ENCODE measurements around the gene SCO2.

The SCO2 gene

GRCh38 chr22:50563413-50564160, 38.2 kb upstream of the SCO2 start:
- DNase-seq (ENCODE audit: low spot score in 2 of 2): no peak
- peak overlapping the region; percentile 86 for H3K4me3 Mint-ChIP-seq
- no peaks in the 10 kb centered on the region for H3K9me3 Mint-ChIP-seq
- H3K27ac Mint-ChIP-seq (ENCODE audit: low read depth): peak overlapping the region; percentile 56
- peaks cover 4% of the 10 kb centered on the region for H3K36me3 Mint-ChIP-seq (ENCODE audit: insufficient read depth)
- H3K4me1 Mint-ChIP-seq: peaks cover 24% of the 10 kb centered on the region
- H3K27me3 Mint-ChIP-seq: no peaks in the 10 kb centered on the region
- ATAC-seq (replicated peaks; ENCODE audit: extremely low read depth, poor library complexity, severe bottlenecking): no peak

DNA sequence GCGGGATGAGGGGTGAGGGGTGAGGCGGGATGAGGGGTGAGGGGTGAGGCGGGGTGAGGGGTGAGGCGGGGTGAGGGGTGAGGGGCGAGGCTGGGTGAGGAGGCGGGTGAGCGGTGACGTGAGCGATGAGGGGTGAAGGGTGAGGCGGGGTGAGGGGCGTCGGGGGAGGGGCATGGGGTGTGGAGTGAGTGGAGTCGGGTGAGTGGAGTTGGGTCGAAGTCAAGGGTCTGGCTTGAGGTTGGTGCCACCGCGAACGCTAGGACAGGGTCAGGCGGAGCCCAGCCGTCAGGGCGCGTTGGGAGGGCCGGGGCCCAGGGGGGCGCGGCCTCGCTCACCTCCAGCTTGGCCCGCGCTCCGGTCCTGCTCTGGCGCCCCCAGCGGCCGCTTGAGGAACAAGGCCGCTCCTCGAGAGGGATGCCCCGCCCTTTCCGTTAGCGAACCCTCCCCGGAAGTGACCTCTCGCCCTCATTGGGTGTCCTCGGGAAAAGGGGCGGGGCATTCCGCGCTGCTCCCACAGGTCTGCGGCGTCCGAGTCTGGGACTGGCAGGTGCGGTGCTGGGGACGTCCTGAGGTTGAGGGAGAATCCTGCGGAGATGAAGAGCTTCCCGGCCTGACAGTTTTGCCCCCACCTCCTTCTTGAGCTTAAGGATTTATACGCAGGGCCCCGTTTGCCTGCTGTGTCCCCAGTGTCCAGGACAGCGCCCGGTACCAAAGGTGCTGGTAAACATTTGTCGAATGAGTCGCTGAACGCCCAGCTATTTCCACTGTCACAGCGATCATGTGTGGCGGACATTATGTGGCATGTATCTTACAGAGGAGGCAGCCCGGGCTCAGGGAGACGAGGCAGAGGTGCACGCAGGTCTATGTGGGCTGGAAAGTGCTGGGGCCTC, 37.4 kb upstream of the SCO2 start, which contains the start of gene SYCE3:
SYCE3 (minus strand) TSS at position 397 of the 890 bp plus-strand sequence. CDS start 6,514 bp downstream, outside the sequence.
- peak; percentile 95 to 98 for DNase-seq (ENCODE audit: low spot score in 2 of 2)
- peak within 1 kb of the TSS; percentile 93 for H3K27ac Mint-ChIP-seq (ENCODE audit: low read depth)
- H3K4me3 Mint-ChIP-seq: peak within 1 kb of the TSS; percentile 86
- peaks cover 24% of the 10 kb centered on the region for H3K4me1 Mint-ChIP-seq
- no peaks in the 10 kb centered on the region for H3K27me3 Mint-ChIP-seq
- no peaks in the 10 kb centered on the region for H3K9me3 Mint-ChIP-seq
- peak; percentile 90 for ATAC-seq (replicated peaks; ENCODE audit: extremely low read depth, poor library complexity, severe bottlenecking)
- H3K36me3 Mint-ChIP-seq (ENCODE audit: insufficient read depth): peaks cover 3% of the 10 kb centered on the region

DNA sequence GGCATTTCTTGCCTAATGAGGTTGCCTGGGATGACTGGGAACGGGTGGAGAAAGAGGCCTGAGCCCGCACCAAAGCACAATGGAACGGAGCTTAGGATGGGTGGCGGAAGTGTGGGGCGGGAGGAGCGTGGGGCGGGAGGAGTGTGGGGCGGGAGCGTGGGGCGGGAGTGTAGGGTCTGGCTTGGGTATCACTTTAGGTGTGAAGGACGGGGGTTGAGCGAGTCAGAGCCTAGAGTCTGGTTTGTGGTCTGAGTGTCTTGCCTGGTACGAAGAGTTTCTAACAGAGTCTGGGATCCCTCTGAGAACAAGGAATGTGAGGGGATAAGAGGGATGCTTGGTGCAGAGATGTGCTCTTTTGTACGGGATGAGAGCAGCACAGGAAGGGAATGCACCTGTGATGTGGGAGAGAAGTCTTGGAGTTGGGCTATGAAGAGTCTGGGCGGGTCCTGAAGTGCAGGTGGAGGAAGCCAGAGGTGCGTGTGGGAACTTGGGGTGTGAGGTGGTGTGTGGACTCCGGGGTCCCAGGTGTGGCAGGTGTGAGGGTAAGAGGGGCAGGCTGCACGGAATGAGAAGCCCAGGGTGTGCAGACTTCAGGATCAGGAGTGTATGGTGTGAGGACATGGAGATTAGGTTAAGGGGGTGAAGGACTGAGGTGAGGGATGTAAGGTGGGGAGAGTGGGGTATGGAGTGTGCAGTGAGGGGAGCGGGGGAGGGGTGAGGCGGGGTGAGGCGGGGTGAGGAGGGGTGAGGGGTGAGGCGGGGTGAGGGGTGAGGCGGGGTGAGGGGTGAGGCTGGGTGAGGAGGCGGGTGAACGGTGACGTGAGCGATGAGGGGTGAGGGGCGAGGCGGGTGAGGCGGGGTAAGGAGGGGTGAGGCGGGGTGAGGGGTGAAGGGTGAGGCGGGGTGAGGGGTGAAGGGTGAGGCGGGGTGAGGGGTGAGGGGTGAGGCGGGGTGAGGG, 36.3 kb upstream of the SCO2 start:
- H3K27me3 Mint-ChIP-seq: no peaks in the 10 kb centered on the region
- ATAC-seq (replicated peaks; ENCODE audit: extremely low read depth, poor library complexity, severe bottlenecking): peak; percentile 45
- peaks cover 3% of the 10 kb centered on the region for H3K36me3 Mint-ChIP-seq (ENCODE audit: insufficient read depth)

DNA sequence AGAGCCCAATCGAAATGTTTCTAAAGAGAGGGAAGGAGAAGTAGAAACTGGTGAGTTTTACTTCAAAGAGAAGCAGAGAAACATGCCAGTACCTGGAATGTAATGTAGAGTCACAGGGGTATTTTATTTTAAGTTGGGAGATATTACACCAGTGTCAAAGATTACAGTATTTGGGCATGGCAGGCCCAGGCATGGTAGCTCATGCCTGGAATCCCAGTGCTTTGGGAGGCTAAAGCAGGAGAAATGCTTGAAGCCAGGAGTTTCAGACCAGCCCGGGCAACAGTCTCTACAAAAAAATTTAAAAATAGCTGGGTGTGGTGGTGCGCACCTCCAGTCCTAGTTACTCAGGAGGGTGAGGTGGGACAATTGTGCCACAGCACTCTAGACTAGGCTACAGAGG, 34.6 kb upstream of the SCO2 start:
- peaks cover 6% of the 10 kb centered on the region for H3K36me3 Mint-ChIP-seq (ENCODE audit: insufficient read depth)

More for the DNA sequence above, 36.3 kb upstream of the SCO2 start:
- DNase-seq (ENCODE audit: low spot score in 2 of 2): no peak
- H3K27ac Mint-ChIP-seq (ENCODE audit: low read depth): peak overlapping the region; percentile 93
- H3K4me3 Mint-ChIP-seq: peak overlapping the region; percentile 68
- peaks cover 24% of the 10 kb centered on the region for H3K4me1 Mint-ChIP-seq
- H3K9me3 Mint-ChIP-seq: no peaks in the 10 kb centered on the region

GRCh38 chr22:50556703-50557102, 31.3 kb upstream of the SCO2 start:
- no peaks in the 10 kb centered on the region for H3K9me3 Mint-ChIP-seq
- DNase-seq (ENCODE audit: low spot score in 2 of 2) (no peak), ATAC-seq (replicated peaks; ENCODE audit: extremely low read depth, poor library complexity, severe bottlenecking) (no peak)
- no peaks in the 10 kb centered on the region for H3K27me3 Mint-ChIP-seq
- H3K27ac Mint-ChIP-seq (ENCODE audit: low read depth): no peak overlapping the region
- peaks cover 10% of the 10 kb centered on the region for H3K4me1 Mint-ChIP-seq
- peaks cover 3% of the 10 kb centered on the region for H3K36me3 Mint-ChIP-seq (ENCODE audit: insufficient read depth)
- H3K4me3 Mint-ChIP-seq: no peak overlapping the region

More for the DNA sequence above, 34.6 kb upstream of the SCO2 start:
- H3K9me3 Mint-ChIP-seq: no peaks in the 10 kb centered on the region
- no peak overlapping the region for H3K27ac Mint-ChIP-seq (ENCODE audit: low read depth)
- no peak overlapping the region for H3K4me3 Mint-ChIP-seq
- ATAC-seq (replicated peaks; ENCODE audit: extremely low read depth, poor library complexity, severe bottlenecking) (no peak), DNase-seq (ENCODE audit: low spot score in 2 of 2) (no peak)
- H3K27me3 Mint-ChIP-seq: no peaks in the 10 kb centered on the region
- H3K4me1 Mint-ChIP-seq: peaks cover 24% of the 10 kb centered on the region

DNA sequence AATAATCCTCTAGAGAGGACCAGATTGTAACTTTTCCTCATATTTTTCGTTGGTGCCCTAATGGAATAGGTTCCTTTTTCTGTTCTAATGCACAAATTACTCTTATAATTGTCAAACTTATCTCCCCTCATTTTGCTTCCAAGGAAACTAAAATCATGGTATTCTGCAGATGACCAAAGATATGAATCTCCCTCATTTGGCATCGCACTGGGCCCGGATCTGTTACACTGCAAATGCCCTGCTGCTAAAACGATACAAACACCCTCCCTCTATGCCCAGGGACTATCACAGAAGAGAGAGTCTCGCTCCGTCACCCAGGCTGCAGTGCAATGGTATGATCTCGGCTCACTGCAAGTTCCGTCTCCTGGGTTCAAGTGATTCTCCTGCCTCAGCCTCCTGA, 27.9 kb upstream of the SCO2 start:
- Mint-ChIP-seq H3K27me3 (no peaks in the 10 kb centered on the region), H3K4me1 (peaks cover 18% of the 10 kb centered on the region), H3K9me3 (no peaks in the 10 kb centered on the region), H3K36me3 (ENCODE audit: insufficient read depth) (peaks cover 4% of the 10 kb centered on the region), H3K4me3 (no peak overlapping the region), H3K27ac (ENCODE audit: low read depth) (no peak overlapping the region)
- ATAC-seq (replicated peaks; ENCODE audit: extremely low read depth, poor library complexity, severe bottlenecking): no peak
- no peak for DNase-seq (ENCODE audit: low spot score in 2 of 2)

- no peaks in the 10 kb centered on the region for H3K27me3 Mint-ChIP-seq
- H3K9me3 Mint-ChIP-seq: no peaks in the 10 kb centered on the region
- H3K4me3 Mint-ChIP-seq: peak overlapping the region; percentile 46
- peaks cover 4% of the 10 kb centered on the region for H3K36me3 Mint-ChIP-seq (ENCODE audit: insufficient read depth)
- H3K27ac Mint-ChIP-seq (ENCODE audit: low read depth): no peak overlapping the region
- DNase-seq (ENCODE audit: low spot score in 2 of 2) (no peak), ATAC-seq (replicated peaks; ENCODE audit: extremely low read depth, poor library complexity, severe bottlenecking) (no peak)
- peaks cover 18% of the 10 kb centered on the region for H3K4me1 Mint-ChIP-seq
Measured at GRCh38 chr22:50551160-50551752, 25.9 kb upstream of the SCO2 start.

- ATAC-seq (replicated peaks; ENCODE audit: extremely low read depth, poor library complexity, severe bottlenecking) (no peak), DNase-seq (ENCODE audit: low spot score in 2 of 2) (no peak)
- H3K4me1 Mint-ChIP-seq: peaks cover 24% of the 10 kb centered on the region
- no peaks in the 10 kb centered on the region for H3K27me3 Mint-ChIP-seq
- peak overlapping the region; percentile 76 for H3K4me3 Mint-ChIP-seq
- H3K36me3 Mint-ChIP-seq (ENCODE audit: insufficient read depth): peaks cover 1% of the 10 kb centered on the region
- H3K27ac Mint-ChIP-seq (ENCODE audit: low read depth): peak overlapping the region; percentile 91
- no peaks in the 10 kb centered on the region for H3K9me3 Mint-ChIP-seq
Measured at GRCh38 chr22:50550395-50550794, 25.0 kb upstream of the SCO2 start.

GRCh38 chr22:50548921-50549790, 23.8 kb upstream of the SCO2 start:
- Mint-ChIP-seq H3K27ac (ENCODE audit: low read depth) (peak overlapping the region; percentile 51), H3K4me3 (peak overlapping the region; percentile 76)

GRCh38 chr22:50548040-50548920, 22.9 kb upstream of the SCO2 start:
- no peaks in the 10 kb centered on the region for H3K27me3 Mint-ChIP-seq
- peaks cover 3% of the 10 kb centered on the region for H3K36me3 Mint-ChIP-seq (ENCODE audit: insufficient read depth)
- H3K4me1 Mint-ChIP-seq: peaks cover 35% of the 10 kb centered on the region
- no peak for DNase-seq (ENCODE audit: low spot score in 2 of 2)
- H3K27ac Mint-ChIP-seq (ENCODE audit: low read depth): peak overlapping the region; percentile 87
- no peaks in the 10 kb centered on the region for H3K9me3 Mint-ChIP-seq
- ATAC-seq (replicated peaks; ENCODE audit: extremely low read depth, poor library complexity, severe bottlenecking): peak; percentile 37
- peak overlapping the region; percentile 57 for H3K4me3 Mint-ChIP-seq

More at GRCh38 chr22:50548921-50549790, 23.8 kb upstream of the SCO2 start:
- peak; percentile 1 for ATAC-seq (replicated peaks; ENCODE audit: extremely low read depth, poor library complexity, severe bottlenecking)
- no peak for DNase-seq (ENCODE audit: low spot score in 2 of 2)
- Mint-ChIP-seq H3K36me3 (ENCODE audit: insufficient read depth) (peaks cover 1% of the 10 kb centered on the region), H3K4me1 (peaks cover 35% of the 10 kb centered on the region), H3K9me3 (no peaks in the 10 kb centered on the region), H3K27me3 (no peaks in the 10 kb centered on the region)

All from central memory CD8-positive, alpha-beta T cell (primary cell).